HepG2 (cell line): ENCODE results near the gene TALDO1. TPM values are rescaled to one million over a fixed set of nuclear protein-coding genes. Genes with fewer than 3 reads are reported as not detected.

Experiments used
- BRCA1 ChIP-seq: sonication (generic); formaldehyde crosslinking; IDR thresholded peaks from 2 replicates; pipeline ENCODE4 v1.4.0; 2020; ENCODE audit warnings: missing genetic modification reagents
- ETV5 ChIP-seq: IDR thresholded peaks from 2 replicates; pipeline ENCODE4 v1.6.1; 2018; ENCODE audit warnings: missing biosample characterization, missing genetic modification reagents, inconsistent platforms, borderline replicate concordance
- GABPA ChIP-seq, 2 experiments: IDR thresholded peaks; 2 replicates each; pipeline ENCODE4 v1.6.1; 2011 to 2016; ENCODE audit warnings: low read depth in 2 of 2, low read length in 1 of 2, missing biosample characterization in 1 of 2, missing genetic modification characterization in 1 of 2
- PITX1 ChIP-seq: sonication (generic); formaldehyde crosslinking; IDR thresholded peaks from 2 replicates; pipeline ENCODE4 v1.5.1; 2020; ENCODE audit warnings: mild to moderate bottlenecking, missing genetic modification reagents
- RBM22 ChIP-seq: fragments of 200-400 bp; formaldehyde crosslinking; optimal IDR thresholded peaks from 2 replicates; pipeline ENCODE3; 2017; ENCODE audit warnings: mild to moderate bottlenecking, low read length, moderate library complexity
- TEAD2 ChIP-seq: sonication (generic); formaldehyde crosslinking; IDR thresholded peaks from 2 replicates; pipeline ENCODE4 v1.9.0; 2021; ENCODE audit warnings: missing genetic modification reagents
- ZNF431 ChIP-seq: sonication (generic); formaldehyde crosslinking; IDR thresholded peaks from 2 replicates; pipeline ENCODE4 v1.9.0; 2022; ENCODE audit warnings: missing genetic modification reagents, low read depth, mild to moderate bottlenecking, borderline replicate concordance
- ZNF773 ChIP-seq: sonication (generic); formaldehyde crosslinking; IDR thresholded peaks from 2 replicates; pipeline ENCODE4 v1.4.0; 2020; ENCODE audit warnings: missing genetic modification reagents, borderline replicate concordance
- ZXDC ChIP-seq: sonication (generic); formaldehyde crosslinking; IDR thresholded peaks from 2 replicates; pipeline ENCODE4 v1.5.0; 2020; ENCODE audit warnings: mild to moderate bottlenecking, missing genetic modification reagents
- polyA plus RNA-seq, 8 experiments: library from polyadenylated mRNA; depleted of rRNA in 3 of 8; stranded (reverse) in 7 of 8; unstranded in 1 of 8; fragments of >200 nt; fragmentation: Illumina TruSeq in 4 of 8; extraction: Trizol in 4 of 8; gene quantifications; 2 replicates each; pipeline versions ENCODE4 v1.2.1 to v1.2.3, GENCODE V29; 2011 to 2016; ENCODE audit warnings: low read depth in 4 of 8, missing spikeins in 1 of 8, mixed read lengths in 1 of 8; ENCODE audit not compliant: insufficient read depth in 1 of 8
- total RNA-seq, 5 experiments: library from RNA; depleted of rRNA; stranded (reverse); fragments of >200 nt; fragmentation: Illumina TruSeq; extraction: Trizol; gene quantifications; 2 replicates each; pipeline ENCODE4 v1.2.3, GENCODE V29; 2016; ENCODE audit warnings: low read depth in 1 of 5
- TF ChIP-seq, protein P1 (sequence below): sonication (generic); formaldehyde crosslinking; IDR thresholded peaks from 2 replicates; pipeline ENCODE4 v1.4.0; 2020; ENCODE audit warnings: missing genetic modification reagents, borderline replicate concordance
- TF ChIP-seq, protein P2 (sequence below): IDR thresholded peaks from 2 replicates; pipeline ENCODE4 v1.6.1; 2012; ENCODE audit warnings: low read depth, low read length, improper control_type of control experiment
- TF ChIP-seq, protein P3 (sequence below): IDR thresholded peaks from 2 replicates; pipeline ENCODE4 v1.4.0; 2020; ENCODE audit warnings: mild to moderate bottlenecking, missing genetic modification reagents
- TF ChIP-seq, protein P4 (sequence below): sonication (generic); formaldehyde crosslinking; IDR thresholded peaks from 2 replicates; pipeline ENCODE4 v1.8.1; 2023; ENCODE audit warnings: mild to moderate bottlenecking, missing genetic modification reagents

Gene TALDO1
- total and polyA plus RNA-seq, 2 of the 13 experiments (the other 11 are each of a cell fraction or from before 2014, with no cell fraction given): 107 to 240 TPM

DNA sequence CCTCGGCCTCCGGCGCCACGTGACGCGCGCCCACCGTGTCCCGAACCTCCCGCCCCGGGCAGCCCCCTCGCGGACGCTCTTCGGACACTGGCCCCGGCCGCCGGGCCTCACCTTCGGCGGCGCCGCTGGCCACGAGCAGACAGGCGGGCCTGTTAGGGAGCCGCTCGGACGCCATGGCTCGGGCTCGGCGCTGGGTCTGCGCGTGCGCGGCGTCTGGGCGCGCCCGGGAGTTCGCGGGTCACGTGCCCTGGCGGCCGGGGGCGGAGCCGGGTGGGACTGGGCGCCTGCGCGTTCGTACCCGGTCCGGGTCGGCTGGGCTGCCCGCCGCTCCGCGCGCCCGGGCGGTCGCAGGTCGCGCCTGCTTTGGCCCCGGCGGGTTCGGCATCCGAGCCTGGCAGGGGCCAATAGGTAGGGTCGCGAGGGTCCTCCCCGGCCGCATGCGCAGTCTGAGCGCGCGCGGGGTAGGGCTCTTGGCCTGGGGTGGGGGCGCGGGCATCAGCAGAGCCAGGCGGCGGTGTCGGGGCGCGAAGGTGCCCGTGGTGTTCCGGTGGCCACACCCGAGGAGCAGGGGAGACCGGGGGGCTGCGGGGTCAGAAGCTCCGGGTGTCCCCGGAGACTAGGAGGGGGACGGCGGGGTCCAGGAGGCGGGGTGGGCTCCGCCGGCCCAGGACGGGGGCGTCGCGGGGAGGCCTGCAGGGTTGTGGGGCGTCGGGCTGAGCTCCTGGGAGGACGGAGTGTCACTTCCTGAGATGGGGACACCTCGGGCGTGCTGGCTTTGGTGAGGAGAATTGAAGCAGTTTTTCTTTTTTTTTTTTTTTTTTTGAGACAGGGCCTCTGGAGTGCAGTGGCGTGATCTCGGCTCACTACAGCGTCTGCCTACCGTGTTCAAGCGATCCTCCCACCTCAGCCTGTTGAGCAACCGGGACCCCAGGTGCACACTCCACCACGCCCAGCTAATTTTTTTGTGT, 30.3 kb downstream of the TALDO1 start, which contains the start of gene GATD1 (continued):
- TF ChIP-seq, protein P1, sequence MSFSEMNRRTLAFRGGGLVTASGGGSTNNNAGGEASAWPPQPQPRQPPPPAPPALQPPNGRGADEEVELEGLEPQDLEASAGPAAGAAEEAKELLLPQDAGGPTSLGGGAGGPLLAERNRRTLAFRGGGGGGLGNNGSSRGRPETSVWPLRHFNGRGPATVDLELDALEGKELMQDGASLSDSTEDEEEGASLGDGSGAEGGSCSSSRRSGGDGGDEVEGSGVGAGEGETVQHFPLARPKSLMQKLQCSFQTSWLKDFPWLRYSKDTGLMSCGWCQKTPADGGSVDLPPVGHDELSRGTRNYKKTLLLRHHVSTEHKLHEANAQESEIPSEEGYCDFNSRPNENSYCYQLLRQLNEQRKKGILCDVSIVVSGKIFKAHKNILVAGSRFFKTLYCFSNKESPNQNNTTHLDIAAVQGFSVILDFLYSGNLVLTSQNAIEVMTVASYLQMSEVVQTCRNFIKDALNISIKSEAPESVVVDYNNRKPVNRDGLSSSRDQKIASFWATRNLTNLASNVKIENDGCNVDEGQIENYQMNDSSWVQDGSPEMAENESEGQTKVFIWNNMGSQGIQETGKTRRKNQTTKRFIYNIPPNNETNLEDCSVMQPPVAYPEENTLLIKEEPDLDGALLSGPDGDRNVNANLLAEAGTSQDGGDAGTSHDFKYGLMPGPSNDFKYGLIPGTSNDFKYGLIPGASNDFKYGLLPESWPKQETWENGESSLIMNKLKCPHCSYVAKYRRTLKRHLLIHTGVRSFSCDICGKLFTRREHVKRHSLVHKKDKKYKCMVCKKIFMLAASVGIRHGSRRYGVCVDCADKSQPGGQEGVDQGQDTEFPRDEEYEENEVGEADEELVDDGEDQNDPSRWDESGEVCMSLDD (CRISPR knock-in tag): 0 out of 2 replicates have a peak, but pooled peaks have one; percentile 53
- TF ChIP-seq PITX1 (CRISPR knock-in tag): no peak
- no peak for TF ChIP-seq GABPA (IDR thresholded peaks at IDR 0.05; ENCODE audit: low read depth, low read length)
- no peak for TF ChIP-seq GABPA (CRISPR knock-in tag; IDR thresholded peaks at IDR 0.05; ENCODE audit: low read depth)
- 0 out of 2 replicates have a peak, but pooled peaks have one; percentile 67 for TF ChIP-seq ZNF431 (CRISPR knock-in tag)
- TF ChIP-seq, protein P2, sequence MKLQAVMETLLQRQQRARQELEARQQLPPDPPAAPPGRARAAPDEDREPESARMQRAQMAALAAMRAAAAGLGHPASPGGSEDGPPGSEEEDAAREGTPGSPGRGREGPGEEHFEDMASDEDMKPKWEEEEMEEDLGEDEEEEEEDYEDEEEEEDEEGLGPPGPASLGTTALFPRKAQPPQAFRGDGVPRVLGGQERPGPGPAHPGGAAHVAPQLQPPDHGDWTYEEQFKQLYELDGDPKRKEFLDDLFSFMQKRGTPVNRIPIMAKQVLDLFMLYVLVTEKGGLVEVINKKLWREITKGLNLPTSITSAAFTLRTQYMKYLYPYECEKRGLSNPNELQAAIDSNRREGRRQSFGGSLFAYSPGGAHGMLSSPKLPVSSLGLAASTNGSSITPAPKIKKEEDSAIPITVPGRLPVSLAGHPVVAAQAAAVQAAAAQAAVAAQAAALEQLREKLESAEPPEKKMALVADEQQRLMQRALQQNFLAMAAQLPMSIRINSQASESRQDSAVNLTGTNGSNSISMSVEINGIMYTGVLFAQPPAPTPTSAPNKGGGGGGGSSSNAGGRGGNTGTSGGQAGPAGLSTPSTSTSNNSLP: no peak
- TF ChIP-seq ETV5 (CRISPR knock-in tag): no peak
- TF ChIP-seq, protein P3, sequence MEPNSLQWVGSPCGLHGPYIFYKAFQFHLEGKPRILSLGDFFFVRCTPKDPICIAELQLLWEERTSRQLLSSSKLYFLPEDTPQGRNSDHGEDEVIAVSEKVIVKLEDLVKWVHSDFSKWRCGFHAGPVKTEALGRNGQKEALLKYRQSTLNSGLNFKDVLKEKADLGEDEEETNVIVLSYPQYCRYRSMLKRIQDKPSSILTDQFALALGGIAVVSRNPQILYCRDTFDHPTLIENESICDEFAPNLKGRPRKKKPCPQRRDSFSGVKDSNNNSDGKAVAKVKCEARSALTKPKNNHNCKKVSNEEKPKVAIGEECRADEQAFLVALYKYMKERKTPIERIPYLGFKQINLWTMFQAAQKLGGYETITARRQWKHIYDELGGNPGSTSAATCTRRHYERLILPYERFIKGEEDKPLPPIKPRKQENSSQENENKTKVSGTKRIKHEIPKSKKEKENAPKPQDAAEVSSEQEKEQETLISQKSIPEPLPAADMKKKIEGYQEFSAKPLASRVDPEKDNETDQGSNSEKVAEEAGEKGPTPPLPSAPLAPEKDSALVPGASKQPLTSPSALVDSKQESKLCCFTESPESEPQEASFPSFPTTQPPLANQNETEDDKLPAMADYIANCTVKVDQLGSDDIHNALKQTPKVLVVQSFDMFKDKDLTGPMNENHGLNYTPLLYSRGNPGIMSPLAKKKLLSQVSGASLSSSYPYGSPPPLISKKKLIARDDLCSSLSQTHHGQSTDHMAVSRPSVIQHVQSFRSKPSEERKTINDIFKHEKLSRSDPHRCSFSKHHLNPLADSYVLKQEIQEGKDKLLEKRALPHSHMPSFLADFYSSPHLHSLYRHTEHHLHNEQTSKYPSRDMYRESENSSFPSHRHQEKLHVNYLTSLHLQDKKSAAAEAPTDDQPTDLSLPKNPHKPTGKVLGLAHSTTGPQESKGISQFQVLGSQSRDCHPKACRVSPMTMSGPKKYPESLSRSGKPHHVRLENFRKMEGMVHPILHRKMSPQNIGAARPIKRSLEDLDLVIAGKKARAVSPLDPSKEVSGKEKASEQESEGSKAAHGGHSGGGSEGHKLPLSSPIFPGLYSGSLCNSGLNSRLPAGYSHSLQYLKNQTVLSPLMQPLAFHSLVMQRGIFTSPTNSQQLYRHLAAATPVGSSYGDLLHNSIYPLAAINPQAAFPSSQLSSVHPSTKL: no peak
- peak; percentile 76; the same call in 1 of the 2 replicates for TF ChIP-seq ZNF773
- TF ChIP-seq, protein P4, sequence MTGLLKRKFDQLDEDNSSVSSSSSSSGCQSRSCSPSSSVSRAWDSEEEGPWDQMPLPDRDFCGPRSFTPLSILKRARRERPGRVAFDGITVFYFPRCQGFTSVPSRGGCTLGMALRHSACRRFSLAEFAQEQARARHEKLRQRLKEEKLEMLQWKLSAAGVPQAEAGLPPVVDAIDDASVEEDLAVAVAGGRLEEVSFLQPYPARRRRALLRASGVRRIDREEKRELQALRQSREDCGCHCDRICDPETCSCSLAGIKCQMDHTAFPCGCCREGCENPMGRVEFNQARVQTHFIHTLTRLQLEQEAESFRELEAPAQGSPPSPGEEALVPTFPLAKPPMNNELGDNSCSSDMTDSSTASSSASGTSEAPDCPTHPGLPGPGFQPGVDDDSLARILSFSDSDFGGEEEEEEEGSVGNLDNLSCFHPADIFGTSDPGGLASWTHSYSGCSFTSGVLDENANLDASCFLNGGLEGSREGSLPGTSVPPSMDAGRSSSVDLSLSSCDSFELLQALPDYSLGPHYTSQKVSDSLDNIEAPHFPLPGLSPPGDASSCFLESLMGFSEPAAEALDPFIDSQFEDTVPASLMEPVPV (CRISPR knock-in tag): no peak
- no peak for TF ChIP-seq RBM22
- TF ChIP-seq BRCA1 (CRISPR knock-in tag): no peak
- TF ChIP-seq TEAD2 (CRISPR knock-in tag): no peak
- peak; percentile 18; the same call in 1 of the 2 replicates for TF ChIP-seq ZXDC (CRISPR knock-in tag)
